Activated CD8-positive, alpha-beta memory T cell treated with anti-CD3 and anti-CD28 coated beads, Interleukin-2, amount 50 U/mL, for 48 hours (primary cell): ENCODE results near the gene CSRP1.

Source experiments
- DNase-seq: peaks from one replicate; pipeline ENCODE4 v3.0.0-alpha.2; 2020

The CSRP1 gene

GRCh38 chr1:201447903-201448871, 58.7 kb downstream of the CSRP1 start:
- DNase-seq, result peak; percentile 84

GRCh38 chr1:201445310-201445709, 61.6 kb downstream of the CSRP1 start:
- DNase-seq, result no peak

GRCh38 chr1:201444792-201445191, 62.1 kb downstream of the CSRP1 start:
- no peak for DNase-seq

- DNase-seq, result no peak
These were observed 63.2 kb downstream of the CSRP1 start for GRCh38 chr1:201443747-201444146.

- DNase-seq, result no peak
These were observed 70.0 kb downstream of the CSRP1 start for GRCh38 chr1:201436969-201437368.

GRCh38 chr1:201436393-201436792, 70.5 kb downstream of the CSRP1 start:
- DNase-seq, result no peak

- no peak for DNase-seq
These were observed 72.7 kb downstream of the CSRP1 start for GRCh38 chr1:201434266-201434665.

- DNase-seq, result no peak
These were observed 73.3 kb downstream of the CSRP1 start for GRCh38 chr1:201433609-201434008.
